NOMO-1 treated with dmso at 0.1 percent for 144 hours (cell line): Measurements from ENCODE around the gene RAMAC.
"Not testable (repeated sequence)": the region's sequence is repeated elsewhere in the genome, so short reads cannot be mapped to it uniquely, and the experiment has no call there.

Experiments used
- DNase-seq: peaks from one replicate; lab custom pipeline; 2025; ENCODE audit not compliant: unreplicated experiment; lab: John Stamatoyannopoulos, UW

RAMAC gene

GRCh38 chr15:82985688-82986441 lies at the start of gene RAMAC:
Gene RAMAC, plus strand, starts transcription at chr15:82986210. Its CDS starts 2,809 bp downstream, at chr15:82989019.
- peak; percentile 91 for DNase-seq

GRCh38 chr15:82936966-82937711 lies 48.9 kb upstream of the RAMAC start:
- DNase-seq, result no peak

GRCh38 chr15:82937712-82938058 lies 48.3 kb upstream of the RAMAC start:
- DNase-seq, result no peak

GRCh38 chr15:82939678-82940077 lies 46.3 kb upstream of the RAMAC start:
- DNase-seq, result not testable (repeated sequence)

- DNase-seq, result no peak
Observed at GRCh38 chr15:82942691-82943090, 43.3 kb upstream of the RAMAC start.

- no peak for DNase-seq
Observed at GRCh38 chr15:82943176-82943575, 42.8 kb upstream of the RAMAC start.

GRCh38 chr15:82944056-82944455 lies 42.0 kb upstream of the RAMAC start:
- DNase-seq, result no peak

- DNase-seq, result peak; percentile 39
Observed at GRCh38 chr15:82944821-82945220, 41.2 kb upstream of the RAMAC start.

GRCh38 chr15:82945326-82945725 lies 40.7 kb upstream of the RAMAC start:
- no peak for DNase-seq

- no peak for DNase-seq
Observed at GRCh38 chr15:82946155-82946701, 39.8 kb upstream of the RAMAC start.

- no peak for DNase-seq
Observed at GRCh38 chr15:82950295-82950694, 35.7 kb upstream of the RAMAC start.

GRCh38 chr15:82950746-82951370 lies 35.2 kb upstream of the RAMAC start:
- no peak for DNase-seq

- peak; percentile 27 for DNase-seq
Observed at GRCh38 chr15:82951472-82952157, 34.4 kb upstream of the RAMAC start.

GRCh38 chr15:82952158-82953081 lies 33.6 kb upstream of the RAMAC start, which contains the start of gene HOMER2:
Gene HOMER2, minus strand, starts transcription at chr15:82952720. Its CDS starts 185 bp downstream, at chr15:82952535.
- no peak for DNase-seq

GRCh38 chr15:82958638-82959037 lies 27.4 kb upstream of the RAMAC start:
- DNase-seq, result no peak

- no peak for DNase-seq
Observed at GRCh38 chr15:82959423-82959822, 26.6 kb upstream of the RAMAC start.

- no peak for DNase-seq
Observed at GRCh38 chr15:82960766-82961165, 25.2 kb upstream of the RAMAC start.

- DNase-seq, result no peak
Observed at GRCh38 chr15:82963471-82964341, 22.3 kb upstream of the RAMAC start.

- DNase-seq, result no peak
Observed at GRCh38 chr15:82964890-82965289, 21.1 kb upstream of the RAMAC start.
